GM11168 (cell line): Measurements from ENCODE around the gene TCIRG1.
"Not testable (repeated sequence)": the region's sequence is repeated elsewhere in the genome, so short reads cannot be mapped to it uniquely, and the experiment has no call there.

ENCODE experiments used
- in situ Hi-C: fragments of 300-500 bp; cut with MboI; formaldehyde crosslinking; loops from one replicate; pipeline ENCODE4 v1.12.0; 2022; ENCODE audit warnings: low sequenced_read_pairs; ENCODE audit not compliant: unreplicated experiment

The TCIRG1 gene

GRCh38 chr11:68077617-68078582, 39.1 kb downstream of the TCIRG1 start:
- in situ Hi-C loops, result no loop called here

GRCh38 chr11:68080860-68081259, 42.0 kb downstream of the TCIRG1 start:
- in situ Hi-C loops, result no loop called here

- in situ Hi-C loops, result no loop called here
Observed at GRCh38 chr11:68081691-68082090, 42.9 kb downstream of the TCIRG1 start.

- in situ Hi-C loops, result no loop called here
Observed at GRCh38 chr11:68082481-68082880, 43.7 kb downstream of the TCIRG1 start.

GRCh38 chr11:68083517-68083916, 44.7 kb downstream of the TCIRG1 start:
- in situ Hi-C loops, result no loop called here

GRCh38 chr11:68089679-68090078, 50.9 kb downstream of the TCIRG1 start:
- in situ Hi-C loops, result no loop called here

GRCh38 chr11:68090287-68090686, 51.5 kb downstream of the TCIRG1 start:
- in situ Hi-C loops, result no loop called here

GRCh38 chr11:68090706-68091105, 51.9 kb downstream of the TCIRG1 start:
- in situ Hi-C loops, result no loop called here

- in situ Hi-C loops, result no loop called here
Observed at GRCh38 chr11:68092411-68092810, 53.6 kb downstream of the TCIRG1 start.

GRCh38 chr11:68092946-68093345, 54.1 kb downstream of the TCIRG1 start:
- in situ Hi-C loops, result not testable (repeated sequence)

- in situ Hi-C loops, result no loop called here
Observed at GRCh38 chr11:68093565-68093964, 54.7 kb downstream of the TCIRG1 start.

GRCh38 chr11:68096962-68097361, 58.1 kb downstream of the TCIRG1 start:
- in situ Hi-C loops, result no loop called here

- in situ Hi-C loops, result no loop called here
Observed at GRCh38 chr11:68099057-68099456, 60.2 kb downstream of the TCIRG1 start.

GRCh38 chr11:68099474-68100405, 60.9 kb downstream of the TCIRG1 start:
- in situ Hi-C loops, result no loop called here
